GM03348 (cell line): ENCODE data around the gene FAM107A.

Experiments
- DNase-seq: peaks from one replicate; pipeline ENCODE4 v3.0.0; 2012; ENCODE audit warnings: low spot score

Gene FAM107A

GRCh38 chr3:58518291-58518789 is 58.9 kb downstream of the FAM107A start:
- DNase-seq, result no peak

GRCh38 chr3:58514405-58514804 is 62.8 kb downstream of the FAM107A start:
- no peak for DNase-seq
